Astrocyte of the spinal cord (primary cell): Measurements from ENCODE around the gene TPD52L2.
"Not testable (repeated sequence)": the region's sequence is repeated elsewhere in the genome, so short reads cannot be mapped to it uniquely, and the experiment has no call there.

Experiments
- DNase-seq: peaks from one replicate; pipeline ENCODE4 v3.0.0; 2011; ENCODE audit warnings: low read depth, low spot score
- H3K4me3 ChIP-seq: 2 replicates; pipeline ENCODE4 v1.5.1; 2011; ENCODE audit warnings: low read depth, mild to moderate bottlenecking, low read length, moderate library complexity
- in situ Hi-C: cut with HindIII; loops from 2 replicates; pipeline ENCODE4 v1.10.0; 2017; ENCODE audit warnings: low sequenced_read_pairs
- TF ChIP-seq, protein P1 (sequence below): IDR thresholded peaks from 2 replicates; pipeline ENCODE4 v1.5.1; 2012; ENCODE audit warnings: low read depth, mild to moderate bottlenecking, low read length, inconsistent platforms

The TPD52L2 gene

DNA sequence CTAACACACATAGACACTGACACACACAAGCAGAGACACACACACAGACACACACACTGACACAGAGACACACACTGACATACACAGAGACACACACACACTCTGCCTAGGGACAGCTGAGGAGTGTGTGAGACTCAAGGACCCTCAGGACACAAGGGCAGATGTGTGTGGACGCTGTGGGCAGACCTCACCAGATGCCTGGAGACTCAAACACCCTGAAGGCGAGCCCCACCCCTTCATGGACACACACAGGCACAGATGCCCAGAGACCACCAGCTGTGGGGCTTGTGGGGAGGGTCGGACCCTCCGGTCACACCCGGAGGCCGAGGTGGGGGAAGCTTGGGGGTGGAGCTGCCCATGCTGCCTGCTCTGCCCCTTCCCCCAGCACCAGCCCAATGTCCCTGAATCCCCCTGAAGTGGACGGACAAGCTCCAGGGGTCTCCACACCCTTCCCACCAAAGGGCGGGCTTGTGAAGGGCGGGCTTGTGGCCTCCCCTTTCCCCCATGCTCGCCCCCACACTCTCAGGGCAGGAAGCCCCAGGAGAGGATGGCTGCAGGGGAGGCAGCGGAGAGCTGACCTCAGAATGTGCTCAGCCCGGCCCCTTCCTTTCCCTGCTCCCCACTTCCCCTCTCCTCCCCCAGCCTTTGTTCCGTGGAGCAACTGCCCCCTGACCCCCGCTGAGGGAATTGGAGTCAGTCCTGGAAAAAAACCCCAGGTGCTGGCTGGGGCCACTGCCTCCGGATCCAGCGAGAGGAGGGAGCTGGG, 17.6 kb upstream of the TPD52L2 start:
- TF ChIP-seq, protein P1, sequence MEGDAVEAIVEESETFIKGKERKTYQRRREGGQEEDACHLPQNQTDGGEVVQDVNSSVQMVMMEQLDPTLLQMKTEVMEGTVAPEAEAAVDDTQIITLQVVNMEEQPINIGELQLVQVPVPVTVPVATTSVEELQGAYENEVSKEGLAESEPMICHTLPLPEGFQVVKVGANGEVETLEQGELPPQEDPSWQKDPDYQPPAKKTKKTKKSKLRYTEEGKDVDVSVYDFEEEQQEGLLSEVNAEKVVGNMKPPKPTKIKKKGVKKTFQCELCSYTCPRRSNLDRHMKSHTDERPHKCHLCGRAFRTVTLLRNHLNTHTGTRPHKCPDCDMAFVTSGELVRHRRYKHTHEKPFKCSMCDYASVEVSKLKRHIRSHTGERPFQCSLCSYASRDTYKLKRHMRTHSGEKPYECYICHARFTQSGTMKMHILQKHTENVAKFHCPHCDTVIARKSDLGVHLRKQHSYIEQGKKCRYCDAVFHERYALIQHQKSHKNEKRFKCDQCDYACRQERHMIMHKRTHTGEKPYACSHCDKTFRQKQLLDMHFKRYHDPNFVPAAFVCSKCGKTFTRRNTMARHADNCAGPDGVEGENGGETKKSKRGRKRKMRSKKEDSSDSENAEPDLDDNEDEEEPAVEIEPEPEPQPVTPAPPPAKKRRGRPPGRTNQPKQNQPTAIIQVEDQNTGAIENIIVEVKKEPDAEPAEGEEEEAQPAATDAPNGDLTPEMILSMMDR, result no peak
- no peak overlapping the region for H3K4me3 ChIP-seq
- in situ Hi-C loops, result no loop called here
- DNase-seq, result no peak

DNA sequence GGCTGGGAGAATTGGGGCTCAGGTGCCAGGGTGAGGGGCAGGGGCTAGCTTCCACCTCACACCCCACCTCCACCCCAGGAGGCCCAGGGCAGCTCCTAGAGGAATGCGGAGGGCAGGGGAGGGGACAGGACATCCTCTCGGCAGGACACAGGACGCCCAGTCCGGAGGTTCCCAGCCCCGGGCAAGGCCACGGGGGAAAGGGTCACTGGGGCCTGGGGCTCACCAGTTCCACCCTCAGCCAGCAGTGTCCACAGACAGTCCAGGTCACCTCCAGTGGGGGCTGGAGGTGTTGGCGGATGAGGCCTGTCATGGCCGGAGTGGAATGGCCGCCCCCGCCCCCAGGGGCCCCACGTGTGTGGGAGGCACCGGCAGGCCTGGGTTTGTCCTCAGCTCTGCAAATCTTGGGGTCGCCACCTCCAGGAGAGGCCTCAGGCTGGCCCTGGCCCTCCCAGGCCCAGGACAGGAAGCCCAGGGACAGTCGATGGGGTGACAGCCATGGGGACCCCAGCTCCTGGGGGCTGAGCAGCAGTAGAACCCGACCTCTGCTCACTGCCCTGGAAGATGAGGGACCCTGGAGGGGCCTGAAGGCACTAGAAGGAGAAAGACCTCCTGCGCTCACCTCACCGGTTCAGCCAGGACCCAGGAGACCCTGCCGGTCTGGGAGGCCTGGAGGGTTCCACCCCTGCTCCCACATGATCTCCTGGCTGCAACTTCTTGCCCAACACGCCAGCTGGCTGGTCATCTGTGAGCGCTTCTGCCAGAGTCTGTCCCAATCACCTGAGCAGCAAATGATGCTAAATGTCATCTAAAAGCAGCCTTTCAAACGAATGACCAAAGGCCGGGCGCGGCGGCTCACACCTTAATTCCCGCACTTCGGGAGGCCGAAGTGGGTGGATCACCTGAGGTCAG, 16.8 kb upstream of the TPD52L2 start:
- DNase-seq, result no peak
- H3K4me3 ChIP-seq, result no peak overlapping the region
- TF ChIP-seq, protein P1, result no peak
- in situ Hi-C loops, result no loop called here

DNA sequence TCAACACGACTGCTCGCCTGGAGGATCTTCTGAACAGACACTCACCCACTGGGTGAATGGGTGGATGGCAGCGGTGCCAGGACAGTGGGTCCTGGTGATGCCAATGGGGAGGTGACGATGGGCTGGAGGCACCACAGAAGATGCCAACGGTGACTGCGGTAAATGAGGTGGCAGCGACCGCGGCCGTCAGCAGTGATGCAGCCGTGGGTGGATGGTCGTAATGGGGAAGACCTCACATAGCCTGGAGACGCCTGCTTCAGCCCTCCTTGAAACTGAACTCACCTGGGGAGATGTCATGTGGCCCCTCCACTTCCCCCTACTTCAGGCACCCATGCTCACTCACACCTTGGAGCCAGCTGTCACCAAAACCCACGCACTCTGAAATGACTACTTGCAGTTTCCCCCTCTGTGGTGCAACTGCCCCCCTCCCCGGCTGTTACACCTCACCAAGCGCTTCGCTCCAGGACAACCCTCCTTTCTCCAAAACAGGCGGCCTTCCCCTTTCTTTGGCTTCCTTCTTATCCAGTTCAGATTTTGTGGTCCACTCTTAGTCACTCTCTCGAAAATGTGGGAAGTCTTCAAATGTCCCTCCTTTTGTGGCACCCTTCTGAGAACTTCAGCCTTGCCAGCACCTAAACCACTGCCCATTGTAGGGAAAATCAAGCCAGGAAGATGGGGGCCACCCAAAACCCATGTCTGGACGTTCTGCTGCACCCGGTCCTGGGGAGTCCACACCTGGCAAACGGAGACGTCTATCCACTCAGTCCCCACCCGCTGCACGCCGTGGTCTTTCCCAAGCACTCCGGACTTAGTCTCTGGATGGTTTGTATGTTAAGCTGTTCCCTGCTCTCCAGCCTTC, 14.2 kb upstream of the TPD52L2 start:
- TF ChIP-seq, protein P1, result no peak
- H3K4me3 ChIP-seq, result no peak overlapping the region
- in situ Hi-C loops, result no loop called here
- DNase-seq, result no peak

DNA sequence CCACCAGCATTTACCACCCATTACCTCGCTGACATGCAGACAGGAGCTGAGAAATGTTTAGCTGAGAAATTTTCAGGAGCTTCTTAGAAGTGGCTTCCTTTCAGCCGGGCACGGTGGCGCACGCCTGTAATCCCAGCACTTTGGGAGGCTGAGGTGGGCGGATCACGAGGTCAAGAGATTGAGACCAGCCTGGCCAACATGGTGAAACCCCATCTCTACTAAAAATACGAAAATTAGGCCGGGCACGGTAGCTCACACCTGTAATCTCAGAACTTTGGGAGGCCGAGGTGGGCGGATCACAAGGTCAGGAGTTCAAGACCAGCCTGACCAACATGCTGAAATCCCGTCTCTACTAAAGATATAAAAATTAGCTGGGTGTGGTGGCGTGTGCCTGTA, 13.5 kb upstream of the TPD52L2 start:
- H3K4me3 ChIP-seq, in situ Hi-C loops, DNase-seq: not testable (repeated sequence)

DNA sequence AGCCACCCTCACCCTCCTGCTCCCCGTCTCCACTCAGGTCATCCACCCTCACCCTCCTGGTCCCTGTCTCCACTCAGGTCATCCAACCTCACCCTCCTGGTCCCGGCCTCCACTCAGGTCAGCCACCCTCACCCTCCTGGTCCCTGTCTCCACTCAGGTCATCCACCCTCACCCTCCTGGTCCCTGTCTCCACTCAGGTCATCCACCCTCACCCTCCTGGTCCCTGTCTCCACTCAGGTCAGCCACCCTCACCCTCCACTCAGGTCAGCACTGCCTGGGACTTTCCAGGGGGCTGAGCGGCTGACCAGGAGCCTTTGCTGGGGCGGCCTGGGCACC, 11.4 kb upstream of the TPD52L2 start:
- DNase-seq, in situ Hi-C loops, H3K4me3 ChIP-seq: not testable (repeated sequence)

DNA sequence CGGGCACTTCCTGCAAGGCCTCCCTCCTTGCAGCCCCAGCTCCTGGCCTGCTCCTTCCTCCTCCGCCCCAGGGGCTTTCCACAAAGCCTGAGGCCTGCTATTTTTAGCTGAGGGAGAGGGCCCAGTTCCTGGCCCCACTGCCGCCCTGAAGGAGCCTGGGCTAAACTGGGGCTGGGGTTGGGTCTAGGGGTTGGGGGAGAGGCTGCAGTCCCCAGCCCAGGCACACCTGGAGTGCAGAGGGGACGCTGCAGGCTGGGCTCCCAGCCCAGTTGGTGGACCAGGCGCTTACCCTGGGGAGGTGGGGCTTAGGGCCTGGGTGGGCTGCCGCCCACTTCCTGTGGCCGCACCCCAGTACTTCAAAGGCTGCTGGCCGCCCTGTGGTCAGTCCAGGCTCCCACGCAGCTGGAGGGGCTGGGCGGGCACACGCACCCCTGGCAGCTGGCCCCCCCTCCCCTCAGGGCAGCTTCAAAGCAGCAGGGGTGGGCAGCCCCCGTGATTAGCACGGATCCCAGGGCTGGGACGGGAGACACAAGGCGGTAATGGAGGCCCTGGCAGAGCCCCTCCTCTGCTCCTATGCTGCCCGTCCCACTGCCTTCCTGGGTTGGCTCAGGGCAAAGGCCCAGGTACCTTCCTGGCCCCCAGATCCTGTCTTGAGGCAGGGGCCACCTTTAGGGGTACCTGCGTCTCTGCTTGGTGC, 10.9 kb upstream of the TPD52L2 start:
- TF ChIP-seq, protein P1, result no peak
- DNase-seq, result no peak
- H3K4me3 ChIP-seq, result no peak overlapping the region
- in situ Hi-C loops, result no loop called here
